Limb (tissue), 2 donors: ENCODE data around the gene ZNF813.
"Not testable (repeated sequence)": the region's sequence is repeated elsewhere in the genome, so short reads cannot be mapped to it uniquely, and the experiment has no call there.

Experiments used
- DNase-seq, 2 donors: peaks; one replicate each; pipeline ENCODE4 v3.0.0-alpha.2; 2016; ENCODE audit errors: extremely low spot score in 2 of 2

The ZNF813 gene

DNA sequence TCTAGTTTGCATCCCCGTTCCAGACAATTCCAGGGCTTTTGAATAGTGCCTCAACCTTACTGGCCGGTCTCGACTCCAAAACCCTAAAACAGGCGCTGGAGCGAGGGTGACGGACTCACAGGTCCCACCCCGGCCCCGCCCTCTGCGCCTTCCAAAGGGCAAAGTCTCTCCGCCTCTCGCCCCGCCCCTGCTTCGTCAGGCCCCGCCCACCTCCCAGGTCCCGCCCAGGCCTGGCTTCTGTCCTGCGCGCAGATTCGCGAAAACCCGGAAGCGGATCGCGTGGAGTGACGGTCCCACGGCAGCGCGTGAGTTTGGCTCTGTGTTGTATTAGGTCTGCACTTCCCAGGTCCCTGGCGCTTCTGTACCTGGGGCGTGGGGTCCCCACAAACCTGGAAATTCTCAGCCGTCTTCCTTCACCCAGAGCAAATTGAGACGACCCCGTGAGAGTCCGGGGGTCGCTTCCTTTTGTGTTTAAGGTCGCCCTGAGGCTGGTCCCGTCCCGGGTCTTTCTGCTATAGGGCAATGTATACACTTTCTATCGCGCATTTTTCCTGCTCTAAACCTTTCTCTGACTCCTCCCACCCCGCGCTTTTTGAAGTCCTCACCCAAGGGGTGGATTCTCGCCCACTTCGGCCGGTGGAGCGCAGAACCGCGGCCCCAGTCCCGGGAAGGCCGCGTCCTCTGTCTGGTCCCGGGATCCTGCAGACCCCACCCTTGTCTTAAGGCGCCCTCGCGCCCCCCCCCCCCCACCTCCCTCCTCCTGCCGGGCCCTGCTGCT, at the start of gene ZNF813:
ZNF813 (plus strand) TSS at position 249 of the 778 bp plus-strand sequence. CDS start 16,090 bp downstream, outside the sequence.
- DNase-seq: peak; percentile 83 to 97

DNA sequence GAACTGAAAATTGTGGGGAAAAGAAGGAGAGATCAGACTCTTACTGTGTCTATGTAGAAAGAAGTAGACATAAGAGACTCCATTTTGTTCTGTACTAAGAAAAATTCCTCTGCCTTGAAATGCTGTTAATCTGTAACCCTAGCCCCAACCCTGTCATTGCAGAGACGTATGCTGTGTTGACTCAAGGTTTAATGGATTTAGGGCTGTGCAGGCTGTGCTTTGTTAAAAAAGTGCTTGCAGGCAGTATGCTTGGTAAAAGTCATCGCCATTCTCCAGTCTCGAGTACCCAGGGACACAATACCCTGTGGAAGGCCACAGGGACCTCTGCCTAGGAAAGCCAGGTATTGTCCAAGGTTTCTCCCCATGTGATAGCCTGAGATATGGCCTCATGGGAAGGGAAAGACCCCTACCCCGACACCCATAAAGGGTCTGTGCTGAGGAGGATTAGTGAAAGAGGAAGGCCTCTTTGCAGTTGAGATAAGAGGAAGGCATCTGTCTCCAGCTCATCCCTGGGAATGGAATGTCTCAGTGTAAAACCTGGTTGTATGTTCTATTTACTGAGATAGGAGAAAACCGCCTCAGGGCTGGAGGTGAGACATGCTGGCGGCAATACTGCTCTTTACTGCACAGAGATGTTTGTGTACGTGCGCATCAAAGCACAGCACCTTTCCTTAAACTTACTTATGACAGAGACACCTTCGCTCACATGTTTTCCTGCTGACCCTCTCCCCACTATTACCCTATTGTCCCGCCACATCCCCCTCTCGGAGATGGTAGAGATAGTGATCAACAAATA, 46.8 kb upstream of the ZNF813 start:
- DNase-seq: not testable (repeated sequence)

DNA sequence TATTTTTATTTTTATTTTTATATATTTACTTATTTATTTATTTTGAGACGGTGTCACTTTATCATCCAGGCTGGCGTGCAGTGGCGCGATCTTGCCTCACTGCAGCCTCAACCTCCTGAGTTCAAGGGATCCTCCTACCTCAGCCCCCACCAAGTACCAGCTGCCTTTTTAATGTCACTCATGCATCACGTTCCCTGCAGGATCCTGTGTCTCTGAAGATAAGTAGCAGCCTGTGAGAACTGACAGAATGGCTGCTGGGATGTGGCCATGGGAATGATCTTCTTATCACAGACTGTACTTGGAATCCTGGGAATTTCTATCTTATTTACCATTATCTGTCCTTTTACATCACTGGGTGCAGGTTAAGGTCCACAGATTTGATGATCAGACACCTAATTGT, 45.0 kb upstream of the ZNF813 start:
- DNase-seq: no peak

DNA sequence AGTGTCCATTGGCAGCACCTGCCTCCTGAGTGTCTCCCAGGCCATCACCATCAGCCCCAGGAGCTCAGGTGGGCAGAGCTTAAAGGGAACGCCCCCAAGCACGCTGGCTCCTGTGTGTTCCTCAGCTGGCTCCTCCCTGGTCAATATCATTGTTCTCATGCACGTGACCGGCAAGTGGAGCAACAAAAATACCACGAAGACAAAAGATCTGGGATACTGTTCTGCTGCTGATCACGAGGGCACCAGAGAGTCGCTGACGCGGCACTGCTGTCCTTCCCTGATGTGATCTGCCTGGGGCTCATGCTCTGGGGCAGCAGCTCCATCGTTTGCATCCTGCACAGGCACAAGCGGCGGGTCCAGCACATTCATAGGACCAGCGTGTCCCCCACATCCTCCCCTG, 44.5 kb upstream of the ZNF813 start:
- peak in 1 of 2 donors; percentile 31 for DNase-seq

DNA sequence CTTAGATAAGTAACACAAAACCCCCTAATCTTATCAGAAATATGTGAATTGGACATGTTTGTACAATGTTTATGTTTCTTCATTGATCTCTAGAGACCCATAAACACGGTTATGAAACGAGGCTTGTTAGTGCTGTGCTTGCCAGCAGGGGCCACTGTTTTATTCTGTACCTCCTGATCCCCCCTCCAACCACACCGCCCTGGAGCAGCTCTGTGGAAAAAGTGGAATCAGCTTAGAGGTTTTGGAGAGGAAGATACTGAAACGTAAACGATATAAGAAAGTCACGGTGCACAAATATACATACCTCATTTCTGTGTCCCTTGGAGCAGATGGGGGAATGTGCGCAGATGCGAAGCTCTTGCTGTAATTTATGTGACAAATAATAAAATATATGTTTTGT, 43.9 kb upstream of the ZNF813 start:
- DNase-seq: peak in 1 of 2 donors; percentile 43

GRCh38 chr19:53424968-53425597, 42.5 kb upstream of the ZNF813 start:
- DNase-seq: peak; percentile 75 to 82

- peak; percentile 88 to 97 for DNase-seq
These were observed 36.0 kb upstream of the ZNF813 start, which contains the start of gene ZNF761 for GRCh38 chr19:53431399-53432087. Gene ZNF761 (plus strand): TSS chr19:53431984. CDS start chr19:53447269, 15,285 bp downstream.

GRCh38 chr19:53432088-53432661, 35.4 kb upstream of the ZNF813 start:
- peak in 1 of 2 donors; percentile 50 for DNase-seq

DNA sequence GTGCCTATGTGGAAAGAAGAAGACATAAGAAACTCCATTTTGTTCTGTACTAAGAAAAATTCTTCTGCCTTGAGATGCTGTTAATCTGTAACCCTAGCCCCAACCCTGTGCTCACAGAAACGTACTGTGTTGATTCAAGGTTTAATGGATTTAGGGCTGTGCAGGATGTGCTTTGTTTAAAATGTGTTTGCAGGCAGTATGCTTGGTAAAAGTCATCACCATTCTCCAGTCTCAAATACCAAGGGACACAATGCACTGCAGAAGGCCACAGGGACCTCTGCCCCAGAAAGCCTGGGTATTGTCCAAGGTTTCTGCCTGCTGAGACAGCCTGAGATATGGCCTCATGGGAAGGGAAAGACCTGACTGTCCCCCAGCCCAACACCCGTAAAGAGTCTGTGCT, 23.7 kb upstream of the ZNF813 start:
- not testable (repeated sequence) for DNase-seq

- DNase-seq: not testable (repeated sequence)
These were observed 20.3 kb upstream of the ZNF813 start for GRCh38 chr19:53447196-53447595.

DNA sequence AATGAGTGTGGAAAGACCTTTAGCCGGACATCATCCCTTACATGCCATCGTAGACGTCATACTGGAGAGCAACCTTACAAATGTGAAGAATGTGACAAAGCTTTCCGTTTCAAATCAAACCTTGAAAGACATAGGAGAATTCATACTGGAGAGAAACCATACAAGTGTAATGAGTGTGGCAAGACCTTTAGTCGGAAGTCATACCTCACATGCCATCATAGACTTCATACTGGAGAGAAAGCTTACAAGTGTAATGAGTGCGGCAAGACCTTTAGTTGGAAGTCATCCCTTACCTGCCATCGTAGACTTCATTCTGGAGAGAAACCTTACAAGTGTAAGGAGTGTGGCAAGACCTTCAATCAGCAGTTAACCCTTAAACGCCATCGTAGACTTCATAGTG, 11.7 kb upstream of the ZNF813 start:
- DNase-seq: no peak

- DNase-seq: not testable (repeated sequence)
These were observed 7.3 kb upstream of the ZNF813 start for GRCh38 chr19:53460131-53460721.

- no peak for DNase-seq
These were observed 5.7 kb upstream of the ZNF813 start for GRCh38 chr19:53461866-53462265.

DNA sequence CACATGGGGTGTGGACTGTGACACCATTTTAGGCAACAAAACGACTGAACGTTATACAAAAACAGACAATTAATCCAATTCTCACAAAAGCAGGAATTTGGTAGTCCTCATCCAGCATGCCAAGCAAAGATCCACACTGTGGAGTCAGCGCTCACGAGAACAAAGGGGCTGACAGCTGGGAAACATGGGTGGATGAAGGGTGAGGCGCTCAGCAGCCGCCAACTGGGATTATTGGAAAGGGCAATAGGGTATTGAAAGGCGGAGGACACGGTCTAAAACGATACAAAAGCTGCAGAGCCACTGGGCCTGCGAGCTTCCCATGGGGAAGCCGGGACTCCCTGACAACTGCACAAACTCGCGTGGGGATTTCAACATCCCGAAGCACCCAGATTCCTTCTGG, 4.7 kb upstream of the ZNF813 start:
- DNase-seq: no peak

GRCh38 chr19:53463263-53463662, 4.3 kb upstream of the ZNF813 start:
- peak; percentile 15 to 84 for DNase-seq

DNA sequence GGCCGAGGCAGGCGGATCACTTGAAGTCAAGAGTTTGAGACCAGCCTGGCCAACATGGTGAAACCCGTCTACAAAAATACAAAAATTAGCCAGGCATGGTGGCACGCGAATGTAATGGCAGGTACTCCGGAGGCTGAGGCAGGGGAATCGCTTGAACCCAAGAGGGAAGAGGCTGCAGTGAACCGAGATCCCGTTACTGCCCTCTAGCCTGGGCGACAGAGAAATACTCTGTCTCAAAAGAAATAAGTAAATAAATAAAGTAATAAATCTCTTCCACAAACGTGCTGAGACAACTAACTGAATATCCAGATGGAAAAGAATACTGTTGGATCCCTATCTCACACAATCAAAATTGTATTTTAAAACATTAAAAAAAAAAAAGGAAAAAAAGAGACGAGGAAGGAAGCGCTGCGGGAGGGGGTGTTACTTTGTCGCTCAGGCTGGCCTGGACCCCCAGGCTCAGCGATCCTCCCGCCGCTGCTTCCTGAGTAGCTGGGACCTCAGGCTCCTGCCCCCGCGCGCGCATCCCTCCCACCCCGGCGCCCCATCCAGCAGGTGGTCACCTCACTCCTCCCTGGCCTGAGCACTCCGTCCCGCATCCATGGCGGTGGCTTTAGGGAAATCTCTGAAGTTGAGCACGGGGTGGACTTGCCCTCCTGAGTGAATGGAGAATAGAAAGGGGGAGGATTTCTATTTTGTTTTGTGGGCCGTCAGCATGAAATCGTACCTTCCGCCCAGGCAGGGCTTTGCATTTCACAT, 628 bp upstream of the ZNF813 start:
- no peak for DNase-seq

DNA sequence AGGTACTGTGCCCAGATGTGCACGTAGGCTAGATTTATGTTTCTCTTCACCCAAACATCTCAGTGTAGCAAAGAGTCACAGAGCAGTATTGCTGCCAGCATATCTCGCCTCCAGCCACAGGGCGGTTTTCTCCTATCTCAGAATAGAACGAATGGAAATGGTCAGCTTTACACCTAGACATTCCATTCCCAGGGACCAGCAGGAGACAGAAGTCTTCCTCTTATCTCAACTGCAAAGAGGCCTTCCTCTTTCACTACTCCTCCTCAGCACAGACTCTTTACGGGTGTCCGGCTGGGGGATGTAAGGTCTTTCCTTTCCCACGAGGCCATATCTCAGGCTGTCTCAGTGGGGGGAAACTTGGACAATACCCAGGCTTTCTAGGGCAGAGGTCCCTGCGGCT, 1.1 kb downstream of the ZNF813 start:
- not testable (repeated sequence) for DNase-seq

DNA sequence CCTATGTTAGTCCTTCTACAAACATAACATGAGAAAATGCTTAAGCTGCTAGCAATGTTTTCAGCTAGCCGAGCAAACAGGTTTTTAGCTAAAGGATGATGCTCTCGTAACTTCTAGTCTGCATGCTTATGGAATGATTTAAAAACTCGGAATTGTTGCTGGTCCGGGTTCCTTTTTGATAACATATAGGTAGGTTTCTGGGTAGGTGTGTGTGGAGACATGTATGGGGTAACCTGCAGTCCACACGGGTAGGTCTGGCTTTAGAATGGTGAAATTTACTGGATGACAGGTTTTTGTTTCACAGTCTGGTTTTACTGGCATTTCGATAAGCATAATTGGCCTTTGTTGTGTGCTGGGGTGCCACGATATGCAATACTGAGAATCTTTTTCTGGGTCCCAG, 4.4 kb downstream of the ZNF813 start:
- DNase-seq: no peak

DNA sequence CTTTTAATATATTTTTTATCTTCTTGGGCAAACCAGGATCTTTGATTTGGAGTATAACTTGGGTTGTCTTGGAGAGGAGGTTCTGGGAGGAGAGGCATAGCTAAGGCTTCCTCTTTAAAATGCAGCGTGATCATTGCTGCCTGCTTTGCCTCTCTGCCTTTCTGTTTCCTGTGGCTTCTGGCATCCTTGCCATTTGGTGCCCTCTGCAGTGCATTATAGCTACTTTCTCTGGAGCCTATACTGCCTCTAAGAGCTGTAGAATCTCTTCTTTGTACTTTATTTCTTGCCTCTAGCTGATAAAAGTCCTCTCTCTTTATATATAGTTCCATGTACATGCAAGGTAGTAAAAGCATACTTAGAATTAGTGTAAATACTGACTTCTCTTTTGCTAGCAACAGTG, 7.3 kb downstream of the ZNF813 start:
- DNase-seq: not testable (repeated sequence)

- DNase-seq: not testable (repeated sequence)
These were observed 7.9 kb downstream of the ZNF813 start for GRCh38 chr19:53475470-53475869.
